ENCODE results near the gene CPZ. TPM values are rescaled to one million over a fixed set of nuclear protein-coding genes. Genes with fewer than 3 reads are reported as not detected.
A peak's percentile ranks its signal among the peaks of the same experiment; 100 is the strongest.

Gene CPZ
- total and polyA plus RNA-seq, 2 experiments from 2014 or later = 13.4 to 19.0 TPM

GRCh38 chr4:8577972-8578371 lies 14.6 kb upstream of the CPZ start:
- TF ChIP-seq EZH2 (IDR thresholded peaks at IDR 0.05; ENCODE audit: insufficient read depth, poor library complexity, severe bottlenecking) (no peak), EZH2phosphoT487 (IDR thresholded peaks at IDR 0.05; ENCODE audit: insufficient read depth, low read depth) (no peak)
- in situ Hi-C loops (cut with MboI) = no loop called here
- WGBS, 2 experiments (ENCODE audit: low coverage in 1 of 2, low lambda C conversion rate in 2 of 2, missing lambda C conversion rate in 2 of 2) = 49 to 54% methylated on average over 4 of the region's 4 CpGs
- Histone ChIP-seq H3F3A (ENCODE audit: insufficient read depth) (no peaks in the 10 kb centered on the region), H3K9ac (no peak overlapping the region), H4K20me1 (ENCODE audit: insufficient read depth) (no peaks in the 10 kb centered on the region), H2AFZ (no peak overlapping the region), H3K9me3 (ENCODE audit: low read depth) (no peaks in the 10 kb centered on the region), H3K9me2 (ENCODE audit: insufficient read depth) (no peaks in the 10 kb centered on the region), H3K4me3 (no peak overlapping the region), H3K79me2 (ENCODE audit: insufficient read depth) (no peaks in the 10 kb centered on the region), H3K4me1 (ENCODE audit: insufficient read depth) (no peaks in the 10 kb centered on the region), H3K27me3 (replicated peaks; ENCODE audit: insufficient read depth) (peaks cover 22% of the 10 kb centered on the region; the same call in 1 of the 2 replicates), H3K36me3 (ENCODE audit: low read depth) (no peaks in the 10 kb centered on the region), H3K27ac (no peak overlapping the region), H3K4me2 (ENCODE audit: unreplicated experiment) (no peak overlapping the region)
- DNase-seq = no peak

- TF ChIP-seq EZH2phosphoT487 (IDR thresholded peaks at IDR 0.05; ENCODE audit: insufficient read depth, low read depth) (no peak), EZH2 (IDR thresholded peaks at IDR 0.05; ENCODE audit: insufficient read depth, poor library complexity, severe bottlenecking) (no peak)
- H3F3A ChIP-seq (ENCODE audit: insufficient read depth) = no peaks in the 10 kb centered on the region
- DNase-seq = no peak
- H3K79me2 ChIP-seq (ENCODE audit: insufficient read depth) = no peaks in the 10 kb centered on the region
- 44 to 45% methylated on average over 3 of the region's 3 CpGs for WGBS, 2 experiments (ENCODE audit: low coverage in 1 of 2, low lambda C conversion rate in 2 of 2, missing lambda C conversion rate in 2 of 2)
- in situ Hi-C loops (cut with MboI) = no loop called here
- no peak overlapping the region for H3K4me3 ChIP-seq
- H3K27me3 ChIP-seq (replicated peaks; ENCODE audit: insufficient read depth) = peaks cover 22% of the 10 kb centered on the region; the same call in 1 of the 2 replicates
- H3K4me2 ChIP-seq (ENCODE audit: unreplicated experiment) = no peak overlapping the region
- H4K20me1 ChIP-seq (ENCODE audit: insufficient read depth) = no peaks in the 10 kb centered on the region
- no peak overlapping the region for H3K27ac ChIP-seq
- H3K4me1 ChIP-seq (ENCODE audit: insufficient read depth) = no peaks in the 10 kb centered on the region
- no peaks in the 10 kb centered on the region for H3K9me3 ChIP-seq (ENCODE audit: low read depth)
- H2AFZ ChIP-seq = no peak overlapping the region
- no peaks in the 10 kb centered on the region for H3K9me2 ChIP-seq (ENCODE audit: insufficient read depth)
- H3K9ac ChIP-seq = no peak overlapping the region
- no peaks in the 10 kb centered on the region for H3K36me3 ChIP-seq (ENCODE audit: low read depth)
Observed at GRCh38 chr4:8578717-8579116, 13.8 kb upstream of the CPZ start.

GRCh38 chr4:8579526-8580320 lies 12.8 kb upstream of the CPZ start:
- Histone ChIP-seq H3K4me3 (no peak overlapping the region), H4K20me1 (ENCODE audit: insufficient read depth) (no peaks in the 10 kb centered on the region), H3K9ac (no peak overlapping the region), H2AFZ (no peak overlapping the region), H3F3A (ENCODE audit: insufficient read depth) (no peaks in the 10 kb centered on the region), H3K4me1 (ENCODE audit: insufficient read depth) (no peaks in the 10 kb centered on the region), H3K27ac (no peak overlapping the region), H3K36me3 (ENCODE audit: low read depth) (no peaks in the 10 kb centered on the region), H3K9me3 (ENCODE audit: low read depth) (no peaks in the 10 kb centered on the region), H3K27me3 (replicated peaks; ENCODE audit: insufficient read depth) (peaks cover 24% of the 10 kb centered on the region; the same call in 1 of the 2 replicates), H3K79me2 (ENCODE audit: insufficient read depth) (no peaks in the 10 kb centered on the region), H3K4me2 (ENCODE audit: unreplicated experiment) (no peak overlapping the region), H3K9me2 (ENCODE audit: insufficient read depth) (no peaks in the 10 kb centered on the region)
- in situ Hi-C loops (cut with MboI) = no loop called here
- 26 to 33% methylated on average over 12 of the region's 12 CpGs for WGBS, 2 experiments (ENCODE audit: low coverage in 1 of 2, low lambda C conversion rate in 2 of 2, missing lambda C conversion rate in 2 of 2)
- no peak for DNase-seq
- TF ChIP-seq EZH2 (IDR thresholded peaks at IDR 0.05; ENCODE audit: insufficient read depth, poor library complexity, severe bottlenecking) (no peak), EZH2phosphoT487 (IDR thresholded peaks at IDR 0.05; ENCODE audit: insufficient read depth, low read depth) (no peak)

- no peaks in the 10 kb centered on the region for H3K9me2 ChIP-seq (ENCODE audit: insufficient read depth)
- H3K36me3 ChIP-seq (ENCODE audit: low read depth) = no peaks in the 10 kb centered on the region
- no peak within 1 kb of the TSS for H3K27ac ChIP-seq
- no peak within 1 kb of the TSS for H3K4me2 ChIP-seq (ENCODE audit: unreplicated experiment)
- H3K4me3 ChIP-seq = no peak within 1 kb of the TSS
- H3K79me2 ChIP-seq (ENCODE audit: insufficient read depth) = no peaks in the 10 kb centered on the region
- H3K4me1 ChIP-seq (ENCODE audit: insufficient read depth) = no peaks in the 10 kb centered on the region
- H3K9me3 ChIP-seq (ENCODE audit: low read depth) = no peaks in the 10 kb centered on the region
- no peak within 1 kb of the TSS for H2AFZ ChIP-seq
- no peaks in the 10 kb centered on the region for H4K20me1 ChIP-seq (ENCODE audit: insufficient read depth)
- TF ChIP-seq EZH2 (IDR thresholded peaks at IDR 0.05; ENCODE audit: insufficient read depth, poor library complexity, severe bottlenecking) (no peak), EZH2phosphoT487 (IDR thresholded peaks at IDR 0.05; ENCODE audit: insufficient read depth, low read depth) (no peak)
- in situ Hi-C loops (cut with MboI) = no loop called here
- H3K9ac ChIP-seq = no peak within 1 kb of the TSS
- peaks cover 26% of the 10 kb centered on the region; the same call in 1 of the 2 replicates for H3K27me3 ChIP-seq (replicated peaks; ENCODE audit: insufficient read depth)
- DNase-seq = peak; percentile 71
- H3F3A ChIP-seq (ENCODE audit: insufficient read depth) = no peaks in the 10 kb centered on the region
- 9 to 10% methylated on average over 40 to 62 of the region's 63 CpGs for WGBS, 2 experiments (ENCODE audit: low coverage in 1 of 2, low lambda C conversion rate in 2 of 2, missing lambda C conversion rate in 2 of 2)
Observed at GRCh38 chr4:8580321-8581093, 12.1 kb upstream of the CPZ start, which contains the start of gene GPR78. GPR78 (plus strand) TSS chr4:8580392; CDS start chr4:8580983, 591 bp downstream.
